Liver (tissue), 3 donors: ENCODE measurements around the gene SMIM24.
"Not testable (repeated sequence)": the region's sequence is repeated elsewhere in the genome, so short reads cannot be mapped to it uniquely, and the experiment has no call there.

ENCODE experiments used
- EGR1 ChIP-seq, 2 donors: IDR thresholded peaks; 2 replicates each; pipeline ENCODE4 v1.6.1; 2016 to 2018; ENCODE audit warnings: antibody characterized with exemption in 2 of 2, low read depth in 2 of 2
- FOXA1 ChIP-seq: IDR thresholded peaks from 2 replicates; pipeline ENCODE4 v1.6.1; 2016; ENCODE audit warnings: antibody characterized with exemption
- GABPA ChIP-seq, 2 donors: IDR thresholded peaks in 1 of 2; conservative IDR thresholded peaks in 1 of 2; 2 replicates each; pipeline ENCODE4 v1.6.1; 2016; ENCODE audit warnings: antibody characterized with exemption in 2 of 2, mild to moderate bottlenecking in 1 of 2, moderate library complexity in 1 of 2
- JUND ChIP-seq, 2 donors: IDR thresholded peaks; 2 replicates each; pipeline ENCODE4 v1.6.1; 2016; ENCODE audit warnings: antibody characterized with exemption in 2 of 2
- NR2F2 ChIP-seq: IDR thresholded peaks from 2 replicates; pipeline ENCODE4 v1.6.1; 2016; ENCODE audit warnings: antibody characterized with exemption
- RAD21 ChIP-seq, 2 donors: IDR thresholded peaks; 2 replicates each; pipeline ENCODE4 v1.6.1; 2016; ENCODE audit warnings: antibody characterized with exemption in 2 of 2, mild to moderate bottlenecking in 2 of 2
- SP1 ChIP-seq: IDR thresholded peaks from 2 replicates; pipeline ENCODE4 v1.6.1; 2018; ENCODE audit warnings: antibody characterized with exemption, mild to moderate bottlenecking
- TAF1 ChIP-seq: conservative IDR thresholded peaks from 2 replicates; pipeline ENCODE4 v1.6.1; 2016; ENCODE audit warnings: antibody characterized with exemption, mild to moderate bottlenecking
- YY1 ChIP-seq: IDR thresholded peaks from 2 replicates; pipeline ENCODE4 v1.6.1; 2016; ENCODE audit warnings: antibody characterized with exemption, mild to moderate bottlenecking
- TF ChIP-seq, protein P1 (sequence below): fragments of 150-350 bp; IDR thresholded peaks from 2 replicates; pipeline ENCODE4 v1.5.1; 2017; ENCODE audit warnings: improper control_type of control experiment, low read depth, low read length; ENCODE audit not compliant: missing input control
- TF ChIP-seq, protein P2 (sequence below): IDR thresholded peaks from 2 replicates; pipeline ENCODE4 v1.6.1; 2016; ENCODE audit warnings: antibody characterized with exemption, mild to moderate bottlenecking
- TF ChIP-seq, protein P3 (sequence below): IDR thresholded peaks from 2 replicates; pipeline ENCODE4 v1.6.1; 2016; ENCODE audit warnings: antibody characterized with exemption
- donor health status: healthy.
- donor health status: healthy.

DNA sequence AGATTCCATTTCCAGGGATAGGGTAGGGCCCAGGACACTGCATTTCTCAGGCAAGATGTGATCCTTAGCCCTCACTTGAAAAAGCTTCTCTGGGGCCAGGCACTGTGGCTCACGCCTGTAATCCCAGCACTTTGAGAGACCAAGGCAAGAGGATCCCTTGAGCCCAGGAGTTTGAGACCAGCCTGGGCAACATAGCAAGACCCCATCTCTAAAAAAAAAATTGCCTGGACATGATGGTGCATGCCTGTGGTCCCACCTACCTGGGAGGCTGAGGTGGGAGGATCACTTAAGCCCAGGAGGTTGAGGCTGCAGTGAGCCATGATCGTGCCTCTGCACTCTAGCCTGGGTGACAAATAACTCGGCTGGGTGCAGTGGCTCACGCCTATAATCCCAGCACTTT lies 33.7 kb downstream of the SMIM24 start:
- TF ChIP-seq, protein P1, sequence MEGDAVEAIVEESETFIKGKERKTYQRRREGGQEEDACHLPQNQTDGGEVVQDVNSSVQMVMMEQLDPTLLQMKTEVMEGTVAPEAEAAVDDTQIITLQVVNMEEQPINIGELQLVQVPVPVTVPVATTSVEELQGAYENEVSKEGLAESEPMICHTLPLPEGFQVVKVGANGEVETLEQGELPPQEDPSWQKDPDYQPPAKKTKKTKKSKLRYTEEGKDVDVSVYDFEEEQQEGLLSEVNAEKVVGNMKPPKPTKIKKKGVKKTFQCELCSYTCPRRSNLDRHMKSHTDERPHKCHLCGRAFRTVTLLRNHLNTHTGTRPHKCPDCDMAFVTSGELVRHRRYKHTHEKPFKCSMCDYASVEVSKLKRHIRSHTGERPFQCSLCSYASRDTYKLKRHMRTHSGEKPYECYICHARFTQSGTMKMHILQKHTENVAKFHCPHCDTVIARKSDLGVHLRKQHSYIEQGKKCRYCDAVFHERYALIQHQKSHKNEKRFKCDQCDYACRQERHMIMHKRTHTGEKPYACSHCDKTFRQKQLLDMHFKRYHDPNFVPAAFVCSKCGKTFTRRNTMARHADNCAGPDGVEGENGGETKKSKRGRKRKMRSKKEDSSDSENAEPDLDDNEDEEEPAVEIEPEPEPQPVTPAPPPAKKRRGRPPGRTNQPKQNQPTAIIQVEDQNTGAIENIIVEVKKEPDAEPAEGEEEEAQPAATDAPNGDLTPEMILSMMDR, result not testable (repeated sequence)
- TF ChIP-seq GABPA (IDR thresholded peaks at IDR 0.05 in 1 of 2, conservative IDR thresholded peaks at IDR 0.05 in 1 of 2); SP1; YY1; JUND (IDR thresholded peaks at IDR 0.05); FOXA1; RAD21 (IDR thresholded peaks at IDR 0.05); TAF1; EGR1 (IDR thresholded peaks at IDR 0.05; ENCODE audit: low read depth in 2 of 2); NR2F2: not testable (repeated sequence)
- TF ChIP-seq, protein P2, sequence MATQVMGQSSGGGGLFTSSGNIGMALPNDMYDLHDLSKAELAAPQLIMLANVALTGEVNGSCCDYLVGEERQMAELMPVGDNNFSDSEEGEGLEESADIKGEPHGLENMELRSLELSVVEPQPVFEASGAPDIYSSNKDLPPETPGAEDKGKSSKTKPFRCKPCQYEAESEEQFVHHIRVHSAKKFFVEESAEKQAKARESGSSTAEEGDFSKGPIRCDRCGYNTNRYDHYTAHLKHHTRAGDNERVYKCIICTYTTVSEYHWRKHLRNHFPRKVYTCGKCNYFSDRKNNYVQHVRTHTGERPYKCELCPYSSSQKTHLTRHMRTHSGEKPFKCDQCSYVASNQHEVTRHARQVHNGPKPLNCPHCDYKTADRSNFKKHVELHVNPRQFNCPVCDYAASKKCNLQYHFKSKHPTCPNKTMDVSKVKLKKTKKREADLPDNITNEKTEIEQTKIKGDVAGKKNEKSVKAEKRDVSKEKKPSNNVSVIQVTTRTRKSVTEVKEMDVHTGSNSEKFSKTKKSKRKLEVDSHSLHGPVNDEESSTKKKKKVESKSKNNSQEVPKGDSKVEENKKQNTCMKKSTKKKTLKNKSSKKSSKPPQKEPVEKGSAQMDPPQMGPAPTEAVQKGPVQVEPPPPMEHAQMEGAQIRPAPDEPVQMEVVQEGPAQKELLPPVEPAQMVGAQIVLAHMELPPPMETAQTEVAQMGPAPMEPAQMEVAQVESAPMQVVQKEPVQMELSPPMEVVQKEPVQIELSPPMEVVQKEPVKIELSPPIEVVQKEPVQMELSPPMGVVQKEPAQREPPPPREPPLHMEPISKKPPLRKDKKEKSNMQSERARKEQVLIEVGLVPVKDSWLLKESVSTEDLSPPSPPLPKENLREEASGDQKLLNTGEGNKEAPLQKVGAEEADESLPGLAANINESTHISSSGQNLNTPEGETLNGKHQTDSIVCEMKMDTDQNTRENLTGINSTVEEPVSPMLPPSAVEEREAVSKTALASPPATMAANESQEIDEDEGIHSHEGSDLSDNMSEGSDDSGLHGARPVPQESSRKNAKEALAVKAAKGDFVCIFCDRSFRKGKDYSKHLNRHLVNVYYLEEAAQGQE, result not testable (repeated sequence)
- TF ChIP-seq, protein P3, sequence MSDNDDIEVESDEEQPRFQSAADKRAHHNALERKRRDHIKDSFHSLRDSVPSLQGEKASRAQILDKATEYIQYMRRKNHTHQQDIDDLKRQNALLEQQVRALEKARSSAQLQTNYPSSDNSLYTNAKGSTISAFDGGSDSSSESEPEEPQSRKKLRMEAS, result not testable (repeated sequence)
